SK-N-SH (cell line): ENCODE data around the gene MANEAL. TPM values are rescaled to one million over a fixed set of nuclear protein-coding genes. Genes with fewer than 3 reads are reported as not detected.
A peak's percentile ranks its signal among the peaks of the same experiment; 100 is the strongest.
"Not testable (repeated sequence)": the region's sequence is repeated elsewhere in the genome, so short reads cannot be mapped to it uniquely, and the experiment has no call there.

ENCODE experiments used
- CTCF ChIA-PET: fragments of 300-600, 350-600 bp; formaldehyde crosslinking; extraction: SDS; loops from one replicate; lab custom pipeline; 2021; lab: Yijun Ruan, JAX
- POLR2A ChIA-PET: fragments of 350-600 bp; sonication (Branson Sonifier 250); formaldehyde crosslinking; extraction: SDS; loops from one replicate; lab custom pipeline; 2020; ENCODE audit warnings: antibody characterized with exemption, inconsistent platforms; lab: Yijun Ruan, JAX
- DNase-seq: peaks from one replicate; pipeline ENCODE4 v3.0.0; 2012
- H2AFZ ChIP-seq: fragments of 200-600 bp; sonication (generic); 2 replicates; pipeline ENCODE4 v1.8.1; 2016; ENCODE audit warnings: antibody characterized with exemption, mild to moderate bottlenecking, low read depth
- H3F3A ChIP-seq: fragments of 200-600 bp; sonication (generic); replicated peaks from 2 replicates; pipeline ENCODE3; 2016; ENCODE audit warnings: antibody characterized with exemption, mild to moderate bottlenecking; ENCODE audit not compliant: insufficient read depth
- H3K27ac ChIP-seq, 2 experiments: fragments of 200-500 bp in 1 of 2; fragments of 200-600 bp in 1 of 2; sonication (Bioruptor generic) in 1 of 2; sonication (generic), shearing (Covaris generic) in 1 of 2; 2 replicates each; pipeline versions ENCODE4 v1.5.1 to v1.6.1; 2014 to 2016; ENCODE audit warnings: low read depth in 2 of 2, inconsistent platforms in 1 of 2, low read length in 1 of 2, mild to moderate bottlenecking in 1 of 2, mixed read lengths in 1 of 2
- H3K27me3 ChIP-seq: fragments of 200-600 bp; sonication (generic), shearing (Covaris generic); 2 replicates; pipeline ENCODE4 v1.6.1; 2016; ENCODE audit warnings: mixed run types; ENCODE audit not compliant: insufficient read depth
- H3K36me3 ChIP-seq, 2 experiments: fragments of 200-500 bp in 1 of 2; fragments of 200-600 bp in 1 of 2; sonication (Bioruptor generic) in 1 of 2; sonication (generic) in 1 of 2; replicated peaks in 1 of 2; 2 replicates each; pipeline versions ENCODE3 to v1.5.1; 2014 to 2016; ENCODE audit warnings: low read length in 1 of 2, mild to moderate bottlenecking in 1 of 2; ENCODE audit not compliant: insufficient read depth in 2 of 2, control insufficient read depth in 1 of 2
- H3K4me1 ChIP-seq, 2 experiments: fragments of 200-500 bp in 1 of 2; fragments of 200-600 bp in 1 of 2; sonication (Bioruptor generic) in 1 of 2; sonication (generic), shearing (Covaris generic) in 1 of 2; 2 replicates each; pipeline versions ENCODE4 v1.5.1 to v1.6.1; 2014 to 2016; ENCODE audit warnings: low read depth in 1 of 2, low read length in 1 of 2, mixed run types in 1 of 2; ENCODE audit not compliant: insufficient read depth in 2 of 2, control insufficient read depth in 1 of 2
- H3K4me2 ChIP-seq: fragments of 200-600 bp; sonication (generic), shearing (Covaris generic); 2 replicates; pipeline ENCODE4 v1.6.1; 2017; ENCODE audit warnings: mixed run types
- H3K4me3 ChIP-seq, 2 experiments: fragments of 200-500 bp in 1 of 2; fragments of 200-600 bp in 1 of 2; sonication (Bioruptor generic) in 1 of 2; sonication (generic), shearing (Covaris generic) in 1 of 2; 2 replicates each; pipeline versions ENCODE4 v1.5.1 to v1.8.1; 2014 to 2016; ENCODE audit warnings: low read depth in 2 of 2, inconsistent platforms in 1 of 2, low read length in 1 of 2, mild to moderate bottlenecking in 1 of 2, mixed read lengths in 1 of 2, moderate library complexity in 1 of 2
- H3K79me2 ChIP-seq: fragments of 200-600 bp; sonication (generic); 2 replicates; pipeline ENCODE4 v1.8.1; 2017; ENCODE audit warnings: mild to moderate bottlenecking; ENCODE audit not compliant: insufficient read depth
- H3K9ac ChIP-seq: fragments of 200-600 bp; sonication (generic); 2 replicates; pipeline ENCODE4 v1.6.1; 2017; ENCODE audit warnings: mixed run types
- H3K9me2 ChIP-seq: fragments of 200-600 bp; sonication (generic); 2 replicates; pipeline ENCODE4 v1.6.1; 2017; ENCODE audit warnings: mixed run types
- H3K9me3 ChIP-seq: fragments of 200-600 bp; sonication (generic); 2 replicates; pipeline ENCODE4 v1.6.1; 2017; ENCODE audit warnings: mixed run types, mild to moderate bottlenecking, moderate library complexity
- H4K20me1 ChIP-seq: fragments of 200-600 bp; sonication (generic); 2 replicates; pipeline ENCODE4 v1.6.1; 2017; ENCODE audit warnings: mild to moderate bottlenecking, mixed run types; ENCODE audit not compliant: insufficient read depth
- ELF1 ChIP-seq: IDR thresholded peaks from 2 replicates; pipeline ENCODE4 v1.4.0; 2012
- EZH2phosphoT487 ChIP-seq: fragments of 200-600 bp; sonication (generic); IDR thresholded peaks from 2 replicates; pipeline ENCODE4 v1.6.1; 2017; ENCODE audit warnings: low read depth, mixed run types, mild to moderate bottlenecking, antibody characterized with exemption, moderate library complexity, borderline replicate concordance
- JUND ChIP-seq: IDR thresholded peaks from 2 replicates; pipeline ENCODE4 v1.4.0; 2012
- MEF2A ChIP-seq: IDR thresholded peaks from 2 replicates; pipeline ENCODE4 v1.4.0; 2012; ENCODE audit warnings: low read depth, borderline replicate concordance
- RCOR1 ChIP-seq: fragments of 150-350 bp; IDR thresholded peaks from 2 replicates; pipeline ENCODE4 v1.6.1; 2017; ENCODE audit warnings: antibody characterized with exemption, low read length
- TCF12 ChIP-seq: IDR thresholded peaks from 2 replicates; pipeline ENCODE4 v1.4.0; 2012
- YY1 ChIP-seq: IDR thresholded peaks from 2 replicates; pipeline ENCODE4 v1.4.0; 2012; ENCODE audit warnings: low read depth, mild to moderate bottlenecking
- ZBTB33 ChIP-seq: IDR thresholded peaks from 2 replicates; pipeline ENCODE4 v1.4.0; 2012; ENCODE audit warnings: low read depth, borderline replicate concordance
- WGBS: methylation state at CpG from one replicate; pipeline ENCODE4 v1.1.6; 2017; ENCODE audit warnings: low lambda C conversion rate; 5-methylcytosine and 5-hydroxymethylcytosine counted together
- polyA plus RNA-seq, 3 experiments: library from polyadenylated mRNA; depleted of rRNA; stranded (reverse); fragments of >200 nt; gene quantifications; 2 replicates each; pipeline ENCODE4 v1.2.3, GENCODE V29; 2012
- TF ChIP-seq, protein P1 (sequence below): IDR thresholded peaks from 2 replicates; pipeline ENCODE4 v1.6.1; 2012; ENCODE audit warnings: mild to moderate bottlenecking, low read depth, low read length, moderate library complexity
- TF ChIP-seq, protein P2 (sequence below): IDR thresholded peaks from 2 replicates; pipeline ENCODE4 v1.4.0; 2012; ENCODE audit warnings: low read depth
- TF ChIP-seq, protein P3 (sequence below): fragments of 200-600 bp; sonication (generic); IDR thresholded peaks from 2 replicates; pipeline ENCODE4 v1.6.1; 2017; ENCODE audit warnings: antibody characterized with exemption, mild to moderate bottlenecking, moderate library complexity
- TF ChIP-seq, protein P4 (sequence below): IDR thresholded peaks from 2 replicates; pipeline ENCODE4; 2012

MANEAL gene
- polyA plus RNA-seq, 1 of the 3 experiments (the other 2 are of a cell fraction), result 2.7 TPM

- CTCF ChIA-PET, result interaction anchor here (1.2 to 2.3 kb wide), 3 partner anchors 10 to 40 kb away, joined by 3 to 8 read pairs (median 7); partner anchors contain the start of gene C1orf122
- Histone ChIP-seq H3K4me1 (peaks cover 0 to 13% of the 10 kb centered on the region in 2 experiments; a peak in 1 of 4 replicates), H3K79me2 (no peaks in the 10 kb centered on the region), H3K9me2 (no peaks in the 10 kb centered on the region), H3K36me3 (no peaks in the 10 kb centered on the region), H3F3A (no peaks in the 10 kb centered on the region), H4K20me1 (0 out of 2 replicates have a peak, but pooled peaks cover 3% of the 10 kb centered on the region), H3K9ac (no peak overlapping the region), H3K27ac (no peak overlapping the region), H3K4me2 (no peak overlapping the region), H3K4me3 (no peak overlapping the region), H3K9me3 (no peaks in the 10 kb centered on the region), H3K27me3 (peaks cover 40% of the 10 kb centered on the region), H2AFZ (no peak overlapping the region)
- no peak for TF ChIP-seq ELF1
- TF ChIP-seq, protein P1, sequence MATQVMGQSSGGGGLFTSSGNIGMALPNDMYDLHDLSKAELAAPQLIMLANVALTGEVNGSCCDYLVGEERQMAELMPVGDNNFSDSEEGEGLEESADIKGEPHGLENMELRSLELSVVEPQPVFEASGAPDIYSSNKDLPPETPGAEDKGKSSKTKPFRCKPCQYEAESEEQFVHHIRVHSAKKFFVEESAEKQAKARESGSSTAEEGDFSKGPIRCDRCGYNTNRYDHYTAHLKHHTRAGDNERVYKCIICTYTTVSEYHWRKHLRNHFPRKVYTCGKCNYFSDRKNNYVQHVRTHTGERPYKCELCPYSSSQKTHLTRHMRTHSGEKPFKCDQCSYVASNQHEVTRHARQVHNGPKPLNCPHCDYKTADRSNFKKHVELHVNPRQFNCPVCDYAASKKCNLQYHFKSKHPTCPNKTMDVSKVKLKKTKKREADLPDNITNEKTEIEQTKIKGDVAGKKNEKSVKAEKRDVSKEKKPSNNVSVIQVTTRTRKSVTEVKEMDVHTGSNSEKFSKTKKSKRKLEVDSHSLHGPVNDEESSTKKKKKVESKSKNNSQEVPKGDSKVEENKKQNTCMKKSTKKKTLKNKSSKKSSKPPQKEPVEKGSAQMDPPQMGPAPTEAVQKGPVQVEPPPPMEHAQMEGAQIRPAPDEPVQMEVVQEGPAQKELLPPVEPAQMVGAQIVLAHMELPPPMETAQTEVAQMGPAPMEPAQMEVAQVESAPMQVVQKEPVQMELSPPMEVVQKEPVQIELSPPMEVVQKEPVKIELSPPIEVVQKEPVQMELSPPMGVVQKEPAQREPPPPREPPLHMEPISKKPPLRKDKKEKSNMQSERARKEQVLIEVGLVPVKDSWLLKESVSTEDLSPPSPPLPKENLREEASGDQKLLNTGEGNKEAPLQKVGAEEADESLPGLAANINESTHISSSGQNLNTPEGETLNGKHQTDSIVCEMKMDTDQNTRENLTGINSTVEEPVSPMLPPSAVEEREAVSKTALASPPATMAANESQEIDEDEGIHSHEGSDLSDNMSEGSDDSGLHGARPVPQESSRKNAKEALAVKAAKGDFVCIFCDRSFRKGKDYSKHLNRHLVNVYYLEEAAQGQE, result 0 out of 2 replicates have a peak, but pooled peaks have one; percentile 41
- TF ChIP-seq YY1, result no peak
- no peak for DNase-seq
- 6% methylated on average over 2 of the region's 2 CpGs for WGBS
- POLR2A ChIA-PET, result interaction anchor here (0.6 kb wide), 1 partner anchor 1304 kb away, joined by 4 read pairs; no protein-coding TSS in a partner anchor
Observed at GRCh38 chr1:37767488-37767887, 26.2 kb upstream of the MANEAL start.

DNA sequence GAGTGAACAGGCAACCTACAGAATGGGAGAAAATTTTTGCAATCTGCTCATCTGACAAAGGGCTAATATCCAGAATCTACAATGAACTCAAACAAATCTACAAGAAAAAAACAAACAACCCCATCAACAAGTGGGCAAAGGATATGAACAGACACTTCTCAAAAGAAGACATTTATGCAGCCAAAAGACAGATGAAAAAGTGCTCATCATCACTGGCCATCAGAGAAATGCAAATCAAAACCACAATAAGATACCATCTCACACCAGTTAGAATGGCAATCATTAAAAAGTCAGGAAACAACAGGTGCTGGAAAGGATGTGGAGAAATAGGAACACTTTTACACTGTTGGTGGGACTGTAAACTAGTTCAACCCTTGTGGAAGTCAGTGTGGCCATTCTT is 22.2 kb upstream of the MANEAL start:
- H3K4me3 ChIP-seq, H2AFZ ChIP-seq, POLR2A ChIA-PET, H3K9ac ChIP-seq, H3K79me2 ChIP-seq, H3K4me2 ChIP-seq, CTCF ChIA-PET, H4K20me1 ChIP-seq, DNase-seq, H3K9me3 ChIP-seq, H3F3A ChIP-seq, H3K4me1 ChIP-seq, H3K36me3 ChIP-seq, H3K27ac ChIP-seq, H3K9me2 ChIP-seq: not testable (repeated sequence)
- peaks cover 14% of the 10 kb centered on the region; the same call in 1 of the 2 replicates for H3K27me3 ChIP-seq

DNA sequence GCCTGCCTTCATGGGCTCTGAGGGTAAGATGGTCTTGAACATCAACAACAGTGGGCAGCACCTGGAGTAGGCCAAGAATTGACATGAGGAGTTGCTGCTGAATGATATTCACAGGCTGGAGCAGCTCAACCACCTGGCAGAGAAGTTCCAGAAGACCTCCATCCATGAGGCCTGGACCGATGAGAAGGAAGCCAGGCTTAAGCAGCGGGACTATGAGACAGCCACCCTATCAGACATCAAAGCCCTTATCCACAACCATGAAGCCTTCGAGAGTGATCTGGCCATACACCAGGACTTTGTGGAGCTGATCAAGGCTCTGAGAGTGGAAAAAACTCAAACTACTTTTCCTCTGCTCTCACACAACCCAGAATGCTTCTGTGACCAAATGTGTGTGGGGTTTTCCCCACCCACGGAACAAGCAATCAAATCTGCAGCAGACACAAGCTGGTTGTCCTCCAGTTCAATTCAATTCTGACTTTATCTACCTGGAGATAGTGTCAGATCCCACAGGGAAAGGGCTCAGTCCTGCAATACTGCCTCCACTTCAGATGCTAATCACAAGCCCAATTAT is 16.6 kb upstream of the MANEAL start:
- H3K36me3 ChIP-seq, result no peaks in the 10 kb centered on the region
- no peaks in the 10 kb centered on the region for H3K4me1 ChIP-seq
- no peaks in the 10 kb centered on the region for H3K9me3 ChIP-seq
- no peak overlapping the region for H3K9ac ChIP-seq
- H3F3A ChIP-seq, result no peaks in the 10 kb centered on the region
- ChIA-PET POLR2A (no interaction called here), CTCF (interaction anchor here (1.1 to 2.6 kb wide), 2 partner anchors 12 to 86 kb away, joined by 3 to 9 read pairs; partner anchors contain the start of gene EPHA10)
- H3K4me3 ChIP-seq, result no peak overlapping the region
- H3K9me2 ChIP-seq, result no peaks in the 10 kb centered on the region
- no peak for DNase-seq
- H2AFZ ChIP-seq, result no peak overlapping the region
- no peaks in the 10 kb centered on the region for H4K20me1 ChIP-seq
- H3K27me3 ChIP-seq, result no peaks in the 10 kb centered on the region; the same call in 1 of the 2 replicates
- no peaks in the 10 kb centered on the region for H3K79me2 ChIP-seq
- H3K4me2 ChIP-seq, result no peak overlapping the region
- 16% methylated on average over 4 of the region's 4 CpGs for WGBS
- H3K27ac ChIP-seq, result no peak overlapping the region
- TF ChIP-seq ZBTB33 (no peak), EZH2phosphoT487 (no peak), TCF12 (no peak), MEF2A (no peak), YY1 (no peak), RCOR1 (no peak), JUND (no peak)
- TF ChIP-seq, protein P2, sequence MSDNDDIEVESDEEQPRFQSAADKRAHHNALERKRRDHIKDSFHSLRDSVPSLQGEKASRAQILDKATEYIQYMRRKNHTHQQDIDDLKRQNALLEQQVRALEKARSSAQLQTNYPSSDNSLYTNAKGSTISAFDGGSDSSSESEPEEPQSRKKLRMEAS, result no peak
- TF ChIP-seq, protein P3, sequence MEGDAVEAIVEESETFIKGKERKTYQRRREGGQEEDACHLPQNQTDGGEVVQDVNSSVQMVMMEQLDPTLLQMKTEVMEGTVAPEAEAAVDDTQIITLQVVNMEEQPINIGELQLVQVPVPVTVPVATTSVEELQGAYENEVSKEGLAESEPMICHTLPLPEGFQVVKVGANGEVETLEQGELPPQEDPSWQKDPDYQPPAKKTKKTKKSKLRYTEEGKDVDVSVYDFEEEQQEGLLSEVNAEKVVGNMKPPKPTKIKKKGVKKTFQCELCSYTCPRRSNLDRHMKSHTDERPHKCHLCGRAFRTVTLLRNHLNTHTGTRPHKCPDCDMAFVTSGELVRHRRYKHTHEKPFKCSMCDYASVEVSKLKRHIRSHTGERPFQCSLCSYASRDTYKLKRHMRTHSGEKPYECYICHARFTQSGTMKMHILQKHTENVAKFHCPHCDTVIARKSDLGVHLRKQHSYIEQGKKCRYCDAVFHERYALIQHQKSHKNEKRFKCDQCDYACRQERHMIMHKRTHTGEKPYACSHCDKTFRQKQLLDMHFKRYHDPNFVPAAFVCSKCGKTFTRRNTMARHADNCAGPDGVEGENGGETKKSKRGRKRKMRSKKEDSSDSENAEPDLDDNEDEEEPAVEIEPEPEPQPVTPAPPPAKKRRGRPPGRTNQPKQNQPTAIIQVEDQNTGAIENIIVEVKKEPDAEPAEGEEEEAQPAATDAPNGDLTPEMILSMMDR, result no peak
- TF ChIP-seq, protein P4, sequence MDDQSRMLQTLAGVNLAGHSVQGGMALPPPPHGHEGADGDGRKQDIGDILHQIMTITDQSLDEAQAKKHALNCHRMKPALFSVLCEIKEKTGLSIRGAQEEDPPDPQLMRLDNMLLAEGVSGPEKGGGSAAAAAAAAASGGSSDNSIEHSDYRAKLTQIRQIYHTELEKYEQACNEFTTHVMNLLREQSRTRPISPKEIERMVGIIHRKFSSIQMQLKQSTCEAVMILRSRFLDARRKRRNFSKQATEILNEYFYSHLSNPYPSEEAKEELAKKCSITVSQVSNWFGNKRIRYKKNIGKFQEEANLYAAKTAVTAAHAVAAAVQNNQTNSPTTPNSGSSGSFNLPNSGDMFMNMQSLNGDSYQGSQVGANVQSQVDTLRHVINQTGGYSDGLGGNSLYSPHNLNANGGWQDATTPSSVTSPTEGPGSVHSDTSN, result no peak
